Loucy (cell line): Measurements from ENCODE around the gene GNB5.

Experiments
- H2AFZ ChIP-seq: fragments of 200-600 bp; sonication (generic); 2 replicates; pipeline ENCODE4 v1.6.0; 2016; ENCODE audit warnings: antibody characterized with exemption, mild to moderate bottlenecking, low read length, moderate library complexity
- H3F3A ChIP-seq: fragments of 200-600 bp; 2 replicates; pipeline ENCODE4 v1.6.0; 2016; ENCODE audit warnings: antibody characterized with exemption, low read depth, mild to moderate bottlenecking
- H3K27me3 ChIP-seq: fragments of 200-600 bp; sonication (generic); 2 replicates; pipeline ENCODE4 v1.6.1; 2014; ENCODE audit warnings: low read length, mild to moderate bottlenecking; ENCODE audit not compliant: insufficient read depth, poor library complexity, severe bottlenecking
- H3K36me3 ChIP-seq: fragments of 200-600 bp; sonication (generic); 2 replicates; pipeline ENCODE4 v1.6.1; 2016; ENCODE audit warnings: low read length; ENCODE audit not compliant: insufficient read depth
- H3K4me1 ChIP-seq: fragments of 200-600 bp; sonication (generic); 2 replicates; pipeline ENCODE4 v1.5.1; 2014; ENCODE audit warnings: low read length, mild to moderate bottlenecking; ENCODE audit not compliant: insufficient read depth, poor library complexity, severe bottlenecking
- H3K4me2 ChIP-seq: fragments of 200-600 bp; sonication (generic); 2 replicates; pipeline ENCODE4 v1.6.0; 2014; ENCODE audit warnings: antibody characterized with exemption, low read length, low read depth, mild to moderate bottlenecking; ENCODE audit not compliant: poor library complexity, severe bottlenecking
- H3K4me3 ChIP-seq: fragments of 200-600 bp; sonication (generic); 2 replicates; pipeline ENCODE4 v1.5.1; 2014; ENCODE audit warnings: low read length, mild to moderate bottlenecking, mixed read lengths; ENCODE audit not compliant: poor library complexity, severe bottlenecking
- H3K79me2 ChIP-seq: fragments of 200-600 bp; sonication (generic); 2 replicates; pipeline ENCODE4 v1.6.1; 2014; ENCODE audit warnings: low read length; ENCODE audit not compliant: insufficient read depth
- H3K9ac ChIP-seq: fragments of 200-600 bp; sonication (generic); 2 replicates; pipeline ENCODE4 v1.6.0; 2014; ENCODE audit warnings: mild to moderate bottlenecking, low read depth, low read length, moderate library complexity; ENCODE audit not compliant: poor library complexity, severe bottlenecking
- H3K9me2 ChIP-seq: fragments of 200-600 bp; sonication (generic); replicated peaks from 2 replicates; pipeline ENCODE4 v1.6.1; 2016; ENCODE audit warnings: low read depth, low read length, mixed read lengths
- H3K9me3 ChIP-seq: fragments of 200-600 bp; sonication (generic); 2 replicates; pipeline ENCODE4 v1.6.1; 2014; ENCODE audit warnings: mild to moderate bottlenecking, antibody characterized with exemption, low read length, low read depth; ENCODE audit not compliant: insufficient read depth
- H4K20me1 ChIP-seq: fragments of 200-600 bp; sonication (generic); 2 replicates; pipeline ENCODE4 v1.6.0; 2014; ENCODE audit warnings: antibody characterized with exemption, low read length, mild to moderate bottlenecking; ENCODE audit not compliant: insufficient read depth, poor library complexity, severe bottlenecking
- EZH2phosphoT487 ChIP-seq: fragments of 200-600 bp; IDR thresholded peaks from 2 replicates; pipeline ENCODE4 v1.6.1; 2018; ENCODE audit warnings: antibody characterized with exemption, mild to moderate bottlenecking, moderate library complexity, borderline replicate concordance
- TF ChIP-seq, protein P1 (sequence below): fragments of 200-600 bp; sonication (generic); conservative IDR thresholded peaks from 2 replicates; pipeline ENCODE4 v1.5.1; 2014; ENCODE audit warnings: mild to moderate bottlenecking, antibody characterized with exemption, low read length

GNB5 gene

DNA sequence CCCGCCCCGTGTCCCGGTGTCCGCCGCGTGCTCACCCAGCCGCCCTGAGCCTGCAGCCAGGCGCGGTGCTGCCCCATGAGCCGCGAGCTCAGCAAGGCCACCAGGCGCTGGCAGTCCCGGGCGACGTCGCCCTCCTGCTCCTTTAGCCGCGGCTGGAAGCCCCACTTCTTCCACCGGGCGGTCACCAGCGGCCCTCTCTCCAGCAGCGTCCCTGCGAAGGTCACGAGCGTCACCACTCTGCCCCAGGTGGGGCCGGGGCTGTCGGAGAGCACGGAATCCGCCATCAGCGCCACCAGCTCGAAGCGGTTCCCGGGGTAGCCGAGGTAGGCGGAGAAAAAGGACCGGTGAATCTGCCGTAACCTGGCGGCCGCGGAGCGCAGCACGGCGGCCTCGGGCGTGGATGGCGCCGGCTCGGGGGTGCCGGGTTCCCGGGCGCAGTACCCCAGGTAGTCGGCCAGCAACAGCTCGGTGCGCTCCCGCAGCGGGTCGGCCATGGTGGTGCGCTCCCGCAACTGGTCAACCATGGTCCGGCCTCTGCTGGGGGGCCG lies 78.9 kb downstream of the GNB5 start:
- TF ChIP-seq, protein P1, sequence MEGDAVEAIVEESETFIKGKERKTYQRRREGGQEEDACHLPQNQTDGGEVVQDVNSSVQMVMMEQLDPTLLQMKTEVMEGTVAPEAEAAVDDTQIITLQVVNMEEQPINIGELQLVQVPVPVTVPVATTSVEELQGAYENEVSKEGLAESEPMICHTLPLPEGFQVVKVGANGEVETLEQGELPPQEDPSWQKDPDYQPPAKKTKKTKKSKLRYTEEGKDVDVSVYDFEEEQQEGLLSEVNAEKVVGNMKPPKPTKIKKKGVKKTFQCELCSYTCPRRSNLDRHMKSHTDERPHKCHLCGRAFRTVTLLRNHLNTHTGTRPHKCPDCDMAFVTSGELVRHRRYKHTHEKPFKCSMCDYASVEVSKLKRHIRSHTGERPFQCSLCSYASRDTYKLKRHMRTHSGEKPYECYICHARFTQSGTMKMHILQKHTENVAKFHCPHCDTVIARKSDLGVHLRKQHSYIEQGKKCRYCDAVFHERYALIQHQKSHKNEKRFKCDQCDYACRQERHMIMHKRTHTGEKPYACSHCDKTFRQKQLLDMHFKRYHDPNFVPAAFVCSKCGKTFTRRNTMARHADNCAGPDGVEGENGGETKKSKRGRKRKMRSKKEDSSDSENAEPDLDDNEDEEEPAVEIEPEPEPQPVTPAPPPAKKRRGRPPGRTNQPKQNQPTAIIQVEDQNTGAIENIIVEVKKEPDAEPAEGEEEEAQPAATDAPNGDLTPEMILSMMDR, result no peak
- no peak for TF ChIP-seq EZH2phosphoT487
- H3K27me3 ChIP-seq, result no peaks in the 10 kb centered on the region
- no peak overlapping the region for H3K4me3 ChIP-seq
- no peaks in the 10 kb centered on the region for H3K9me2 ChIP-seq
- H3F3A ChIP-seq, result no peaks in the 10 kb centered on the region
- no peak overlapping the region for H3K9ac ChIP-seq
- H2AFZ ChIP-seq, result no peak overlapping the region
- no peaks in the 10 kb centered on the region for H3K9me3 ChIP-seq
- no peaks in the 10 kb centered on the region for H3K79me2 ChIP-seq
- H3K36me3 ChIP-seq, result no peaks in the 10 kb centered on the region
- H3K4me1 ChIP-seq, result no peaks in the 10 kb centered on the region
- H4K20me1 ChIP-seq, result no peaks in the 10 kb centered on the region
- no peak overlapping the region for H3K4me2 ChIP-seq

DNA sequence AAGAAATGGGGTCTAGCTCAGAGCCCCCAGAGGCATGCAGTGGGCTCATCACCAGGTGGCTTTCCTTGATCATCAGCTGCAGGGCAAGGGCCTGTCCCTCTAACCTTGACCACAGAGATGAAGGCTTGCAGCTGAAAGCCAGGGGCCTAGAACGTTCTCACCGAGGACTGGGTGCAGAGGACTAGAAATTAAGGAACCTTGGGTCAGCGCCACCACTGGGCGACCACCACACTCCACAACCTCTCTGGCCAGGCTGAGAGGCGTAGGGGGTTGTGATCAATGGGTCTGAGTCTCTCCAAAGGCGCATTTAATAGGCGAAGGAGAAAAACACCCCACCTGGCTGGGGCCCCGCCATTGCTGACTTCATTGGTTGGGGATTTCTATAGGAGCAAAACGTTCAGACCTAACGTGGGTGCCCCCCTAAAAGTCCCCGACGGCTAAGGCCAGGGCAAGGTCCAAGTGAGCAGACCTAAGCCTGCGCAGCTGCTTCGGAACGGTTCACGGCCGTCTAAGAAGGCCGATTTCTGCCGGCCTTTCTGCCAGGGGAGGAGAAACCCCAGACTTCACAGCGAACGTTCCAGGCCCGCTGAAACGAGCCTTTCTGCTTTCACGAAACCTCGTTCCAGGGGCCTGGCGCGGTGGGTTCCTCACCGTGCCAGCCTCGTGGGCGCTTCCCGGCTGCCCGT lies 79.5 kb downstream of the GNB5 start:
- Histone ChIP-seq H3K9ac (no peak overlapping the region), H2AFZ (no peak overlapping the region), H3K4me1 (no peaks in the 10 kb centered on the region), H3K79me2 (no peaks in the 10 kb centered on the region), H4K20me1 (no peaks in the 10 kb centered on the region), H3K4me3 (no peak overlapping the region), H3F3A (no peaks in the 10 kb centered on the region), H3K9me3 (no peaks in the 10 kb centered on the region), H3K4me2 (no peak overlapping the region), H3K27me3 (no peaks in the 10 kb centered on the region), H3K36me3 (no peaks in the 10 kb centered on the region), H3K9me2 (no peaks in the 10 kb centered on the region)
- no peak for TF ChIP-seq EZH2phosphoT487
- TF ChIP-seq, protein P1, result no peak

DNA sequence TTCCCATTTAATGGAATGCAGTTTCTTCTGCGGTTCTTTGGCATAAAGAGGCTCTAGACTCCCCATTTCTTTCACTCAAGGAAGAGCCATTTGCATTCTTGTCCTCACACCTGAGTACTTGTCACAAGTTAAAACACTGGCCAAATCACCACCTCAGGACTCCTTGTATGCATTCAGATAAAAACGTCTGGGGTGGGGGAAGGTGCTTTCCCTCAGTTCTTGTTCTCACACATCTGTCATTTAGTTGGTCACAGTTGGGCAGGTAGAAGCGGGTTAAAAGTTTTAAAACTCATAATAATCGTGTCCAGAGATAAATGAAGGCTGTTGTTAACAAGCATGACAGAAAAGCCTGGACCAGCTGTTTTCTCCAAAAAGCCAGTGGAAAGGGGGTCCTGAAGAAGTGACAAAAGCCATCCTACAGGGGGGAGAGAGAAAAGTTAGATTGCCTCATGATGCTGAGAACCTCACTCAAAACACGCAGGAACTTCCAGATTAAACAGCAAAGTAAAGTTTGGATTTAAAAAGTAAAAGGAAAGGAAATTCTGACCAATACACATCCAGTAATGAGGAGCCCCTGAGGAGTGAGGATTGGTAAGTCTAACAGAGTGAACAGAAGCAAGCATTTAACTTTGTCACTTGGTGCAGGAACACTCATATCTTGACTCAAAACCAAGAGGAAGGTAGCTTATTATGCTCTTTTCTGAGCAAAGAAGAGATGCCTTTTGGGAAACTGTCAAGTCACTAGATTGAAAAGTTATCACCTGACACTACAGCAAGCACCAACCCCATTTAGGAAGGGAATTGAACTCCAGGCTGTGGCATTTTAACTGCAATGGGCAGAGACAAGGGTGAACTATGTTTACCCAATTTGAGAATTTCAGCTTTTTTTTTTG lies 81.4 kb downstream of the GNB5 start:
- Histone ChIP-seq H4K20me1 (no peaks in the 10 kb centered on the region), H3F3A (no peaks in the 10 kb centered on the region), H3K4me2 (no peak overlapping the region), H3K9me3 (no peaks in the 10 kb centered on the region), H3K36me3 (no peaks in the 10 kb centered on the region), H3K9me2 (no peaks in the 10 kb centered on the region), H3K4me3 (no peak overlapping the region), H3K9ac (no peak overlapping the region), H3K79me2 (no peaks in the 10 kb centered on the region), H2AFZ (no peak overlapping the region), H3K27me3 (no peaks in the 10 kb centered on the region), H3K4me1 (no peaks in the 10 kb centered on the region)
- TF ChIP-seq, protein P1, result no peak
- no peak for TF ChIP-seq EZH2phosphoT487
